Measurements from ENCODE around the gene SLC25A39. TPM values are rescaled to one million over a fixed set of nuclear protein-coding genes. Genes with fewer than 3 reads are reported as not detected.

SLC25A39 gene
- total RNA-seq, 1 experiment from 2014 or later = 78.7 TPM

GRCh38 chr17:44362949-44363612 lies 38.5 kb upstream of the SLC25A39 start:
- peak; percentile 48 for DNase-seq

GRCh38 chr17:44362459-44362948 lies 37.9 kb upstream of the SLC25A39 start:
- Histone ChIP-seq H2AFZ (ENCODE audit: low read length) (no peak overlapping the region), H3K4me3 (ENCODE audit: low read length) (peak overlapping the region; percentile 70; the same call in 1 of the 2 replicates), H3K9ac (ENCODE audit: low read length) (0 out of 2 replicates have a peak overlapping the region, but pooled peaks have one; percentile 69)

More at GRCh38 chr17:44362949-44363612, 38.5 kb upstream of the SLC25A39 start:
- no peaks in the 10 kb centered on the region for H3K9me2 ChIP-seq (replicated peaks; ENCODE audit: insufficient read depth, low read length)
- peak overlapping the region; percentile 94 for H2AFZ ChIP-seq (ENCODE audit: low read length)
- H3K4me1 ChIP-seq (ENCODE audit: low read length) = peaks cover 22% of the 10 kb centered on the region
- no peaks in the 10 kb centered on the region for H3K36me3 ChIP-seq (ENCODE audit: insufficient read depth, low read length)
- H3K9me3 ChIP-seq (ENCODE audit: low read length) = no peaks in the 10 kb centered on the region
- peak overlapping the region; percentile 70 for H3K4me3 ChIP-seq (ENCODE audit: low read length)
- H3K4me2 ChIP-seq (ENCODE audit: low read depth, low read length, poor library complexity, severe bottlenecking) = peak overlapping the region; percentile 94
- H3K27ac ChIP-seq (ENCODE audit: low read length) = no peak overlapping the region
- 0 out of 2 replicates have a peak, but pooled peaks cover 3% of the 10 kb centered on the region for H4K20me1 ChIP-seq (ENCODE audit: insufficient read depth, low read depth, low read length)
- H3K9ac ChIP-seq (ENCODE audit: low read length) = peak overlapping the region; percentile 69
- H3K27me3 ChIP-seq (ENCODE audit: low read length) = no peaks in the 10 kb centered on the region
- no peaks in the 10 kb centered on the region for H3K79me2 ChIP-seq (ENCODE audit: low read length)

GRCh38 chr17:44361292-44362260 lies 37.0 kb upstream of the SLC25A39 start:
- no peaks in the 10 kb centered on the region for H3K79me2 ChIP-seq (ENCODE audit: low read length)
- H3K36me3 ChIP-seq (ENCODE audit: insufficient read depth, low read length) = no peaks in the 10 kb centered on the region
- 0 out of 2 replicates have a peak, but pooled peaks cover 3% of the 10 kb centered on the region for H4K20me1 ChIP-seq (ENCODE audit: insufficient read depth, low read depth, low read length)
- H3K4me1 ChIP-seq (ENCODE audit: low read length) = peaks cover 22% of the 10 kb centered on the region
- no peak overlapping the region for H3K4me3 ChIP-seq (ENCODE audit: low read length)
- DNase-seq = peak; percentile 45
- no peaks in the 10 kb centered on the region for H3K27me3 ChIP-seq (ENCODE audit: low read length)
- no peak overlapping the region for H3K4me2 ChIP-seq (ENCODE audit: low read depth, low read length, poor library complexity, severe bottlenecking)
- no peak overlapping the region for H3K27ac ChIP-seq (ENCODE audit: low read length)
- no peak overlapping the region for H2AFZ ChIP-seq (ENCODE audit: low read length)
- no peaks in the 10 kb centered on the region for H3K9me3 ChIP-seq (ENCODE audit: low read length)
- H3K9me2 ChIP-seq (replicated peaks; ENCODE audit: insufficient read depth, low read length) = no peaks in the 10 kb centered on the region
- no peak overlapping the region for H3K9ac ChIP-seq (ENCODE audit: low read length)

More at GRCh38 chr17:44362459-44362948, 37.9 kb upstream of the SLC25A39 start:
- Histone ChIP-seq H3K27me3 (ENCODE audit: low read length) (no peaks in the 10 kb centered on the region), H3K9me2 (replicated peaks; ENCODE audit: insufficient read depth, low read length) (no peaks in the 10 kb centered on the region), H3K79me2 (ENCODE audit: low read length) (no peaks in the 10 kb centered on the region), H3K9me3 (ENCODE audit: low read length) (no peaks in the 10 kb centered on the region), H3K4me2 (ENCODE audit: low read depth, low read length, poor library complexity, severe bottlenecking) (peak overlapping the region; percentile 94), H3K27ac (ENCODE audit: low read length) (no peak overlapping the region), H3K36me3 (ENCODE audit: insufficient read depth, low read length) (no peaks in the 10 kb centered on the region), H3K4me1 (ENCODE audit: low read length) (peaks cover 22% of the 10 kb centered on the region), H4K20me1 (ENCODE audit: insufficient read depth, low read depth, low read length) (0 out of 2 replicates have a peak, but pooled peaks cover 3% of the 10 kb centered on the region)
- DNase-seq = no peak

GRCh38 chr17:44360826-44361225 lies 36.2 kb upstream of the SLC25A39 start:
- 0 out of 2 replicates have a peak, but pooled peaks cover 3% of the 10 kb centered on the region for H4K20me1 ChIP-seq (ENCODE audit: insufficient read depth, low read depth, low read length)
- no peak overlapping the region for H3K4me3 ChIP-seq (ENCODE audit: low read length)
- H3K79me2 ChIP-seq (ENCODE audit: low read length) = no peaks in the 10 kb centered on the region
- no peak overlapping the region for H2AFZ ChIP-seq (ENCODE audit: low read length)
- no peak overlapping the region for H3K9ac ChIP-seq (ENCODE audit: low read length)
- no peaks in the 10 kb centered on the region for H3K36me3 ChIP-seq (ENCODE audit: insufficient read depth, low read length)
- no peaks in the 10 kb centered on the region for H3K27me3 ChIP-seq (ENCODE audit: low read length)
- no peak for DNase-seq
- peaks cover 22% of the 10 kb centered on the region for H3K4me1 ChIP-seq (ENCODE audit: low read length)
- H3K27ac ChIP-seq (ENCODE audit: low read length) = no peak overlapping the region
- no peak overlapping the region for H3K4me2 ChIP-seq (ENCODE audit: low read depth, low read length, poor library complexity, severe bottlenecking)
- no peaks in the 10 kb centered on the region for H3K9me3 ChIP-seq (ENCODE audit: low read length)
- no peaks in the 10 kb centered on the region for H3K9me2 ChIP-seq (replicated peaks; ENCODE audit: insufficient read depth, low read length)

GRCh38 chr17:44360144-44360533 lies 35.5 kb upstream of the SLC25A39 start:
- DNase-seq = peak; percentile 49
- Histone ChIP-seq H2AFZ (ENCODE audit: low read length) (no peak overlapping the region), H3K27me3 (ENCODE audit: low read length) (no peaks in the 10 kb centered on the region), H3K4me2 (ENCODE audit: low read depth, low read length, poor library complexity, severe bottlenecking) (no peak overlapping the region), H3K79me2 (ENCODE audit: low read length) (no peaks in the 10 kb centered on the region), H3K4me3 (ENCODE audit: low read length) (no peak overlapping the region), H4K20me1 (ENCODE audit: insufficient read depth, low read depth, low read length) (0 out of 2 replicates have a peak, but pooled peaks cover 3% of the 10 kb centered on the region), H3K27ac (ENCODE audit: low read length) (no peak overlapping the region), H3K9ac (ENCODE audit: low read length) (no peak overlapping the region), H3K36me3 (ENCODE audit: insufficient read depth, low read length) (no peaks in the 10 kb centered on the region), H3K9me2 (replicated peaks; ENCODE audit: insufficient read depth, low read length) (no peaks in the 10 kb centered on the region), H3K4me1 (ENCODE audit: low read length) (peaks cover 22% of the 10 kb centered on the region), H3K9me3 (ENCODE audit: low read length) (no peaks in the 10 kb centered on the region)

GRCh38 chr17:44359458-44360143 lies 35.0 kb upstream of the SLC25A39 start:
- no peak overlapping the region for H3K4me2 ChIP-seq (ENCODE audit: low read depth, low read length, poor library complexity, severe bottlenecking)
- peaks cover 22% of the 10 kb centered on the region for H3K4me1 ChIP-seq (ENCODE audit: low read length)
- DNase-seq = no peak
- H3K4me3 ChIP-seq (ENCODE audit: low read length) = no peak overlapping the region
- H3K27ac ChIP-seq (ENCODE audit: low read length) = no peak overlapping the region
- H3K9ac ChIP-seq (ENCODE audit: low read length) = no peak overlapping the region
- H3K36me3 ChIP-seq (ENCODE audit: insufficient read depth, low read length) = no peaks in the 10 kb centered on the region
- no peaks in the 10 kb centered on the region for H3K27me3 ChIP-seq (ENCODE audit: low read length)
- H4K20me1 ChIP-seq (ENCODE audit: insufficient read depth, low read depth, low read length) = 0 out of 2 replicates have a peak, but pooled peaks cover 3% of the 10 kb centered on the region
- H3K79me2 ChIP-seq (ENCODE audit: low read length) = no peaks in the 10 kb centered on the region
- no peak overlapping the region for H2AFZ ChIP-seq (ENCODE audit: low read length)
- H3K9me2 ChIP-seq (replicated peaks; ENCODE audit: insufficient read depth, low read length) = no peaks in the 10 kb centered on the region
- no peaks in the 10 kb centered on the region for H3K9me3 ChIP-seq (ENCODE audit: low read length)

GRCh38 chr17:44359006-44359405 lies 34.4 kb upstream of the SLC25A39 start:
- Histone ChIP-seq H3K4me2 (ENCODE audit: low read depth, low read length, poor library complexity, severe bottlenecking) (no peak overlapping the region), H3K9me2 (replicated peaks; ENCODE audit: insufficient read depth, low read length) (no peaks in the 10 kb centered on the region), H3K79me2 (ENCODE audit: low read length) (no peaks in the 10 kb centered on the region), H3K9me3 (ENCODE audit: low read length) (no peaks in the 10 kb centered on the region), H2AFZ (ENCODE audit: low read length) (no peak overlapping the region), H4K20me1 (ENCODE audit: insufficient read depth, low read depth, low read length) (0 out of 2 replicates have a peak, but pooled peaks cover 3% of the 10 kb centered on the region), H3K27ac (ENCODE audit: low read length) (no peak overlapping the region), H3K36me3 (ENCODE audit: insufficient read depth, low read length) (no peaks in the 10 kb centered on the region), H3K4me3 (ENCODE audit: low read length) (no peak overlapping the region), H3K27me3 (ENCODE audit: low read length) (no peaks in the 10 kb centered on the region), H3K4me1 (ENCODE audit: low read length) (peaks cover 22% of the 10 kb centered on the region), H3K9ac (ENCODE audit: low read length) (no peak overlapping the region)
- no peak for DNase-seq
